Adrenal gland (tissue), 12 donors: ENCODE data around the gene PLEKHA6. TPM values are rescaled to one million over a fixed set of nuclear protein-coding genes. Genes with fewer than 3 reads are reported as not detected.

Source experiments
- DNase-seq, 7 donors: peaks; one replicate each; pipeline ENCODE4 v3.0.0-alpha.2; 2019 to 2020
- H3K27ac ChIP-seq, 5 donors: fragments of 200-600 bp; sonication (generic) in 4 of 5; 1 replicate in 3 of 5; 2 replicates in 2 of 5; pipeline versions ENCODE4 v1.5.1 to v1.8.0; 2016 to 2020; ENCODE audit warnings: mild to moderate bottlenecking in 1 of 5
- H3K27me3 ChIP-seq: fragments of 200-600 bp; 2 replicates; pipeline ENCODE4 v1.8.0; 2021
- H3K36me3 ChIP-seq, 2 donors: fragments of 200-600 bp; replicated peaks in 1 of 2; 1 replicate in 1 of 2; 2 replicates in 1 of 2; pipeline versions ENCODE4 v1.5.1 to v1.8.0; 2018 to 2022
- H3K4me1 ChIP-seq, 2 donors: fragments of 200-600 bp; replicated peaks in 1 of 2; 1 replicate in 1 of 2; 2 replicates in 1 of 2; pipeline versions ENCODE4 v1.5.1 to v1.8.0; 2018 to 2021
- H3K4me3 ChIP-seq, 4 donors: fragments of 200-600 bp; sonication (generic) in 3 of 4; one replicate each; pipeline ENCODE4 v1.5.1; 2016 to 2018
- H3K9me3 ChIP-seq, 3 donors: fragments of 200-600 bp; sonication (generic) in 1 of 3; replicated peaks in 1 of 3; 1 replicate in 2 of 3; 2 replicates in 1 of 3; pipeline versions ENCODE4 v1.5.1 to v1.8.0; 2016 to 2021
- CTCF ChIP-seq, 6 experiments: fragments of 450-650 bp in 4 of 6; fragments of 200-600 bp in 2 of 6; sonication (generic) in 1 of 6; IDR thresholded peaks; 1 replicate in 5 of 6; 2 replicates in 1 of 6; pipeline versions ENCODE4 v1.5.1 to v1.8.0; 2016 to 2021; ENCODE audit warnings: antibody characterized with exemption in 6 of 6, mild to moderate bottlenecking in 2 of 6, moderate library complexity in 1 of 6
- POLR2A ChIP-seq, 2 donors: fragments of 450-650 bp; IDR thresholded peaks; one replicate each; pipeline ENCODE4 v1.6.1; 2017; ENCODE audit warnings: antibody characterized with exemption in 2 of 2, mild to moderate bottlenecking in 2 of 2, moderate library complexity in 1 of 2
- WGBS, 4 donors: extraction: QIAGEN DNeasy Blood & Tissue Kit in 2 of 4; methylation state at CpG; one replicate each; pipeline versions ENCODE4 v1.1.5 to v1.1.7; 2013 to 2017; 5-methylcytosine and 5-hydroxymethylcytosine counted together
- intact Hi-C, 2 donors: fragments of 100-400 bp; cut with DNase I; formaldehyde crosslinking; loops; one replicate each; pipeline versions ENCODE4 v1.14.1 to v1.15.0; 2022 to 2023
- polyA plus RNA-seq, 3 donors: library from polyadenylated mRNA; stranded (reverse); fragments of 200-250 nt in 2 of 3; fragments of 350-450 nt in 1 of 3; fragmentation: Illumina TruSeq in 1 of 3; extraction: RNeasy Lipid Tissue Mini Kit (QIAGEN cat#74804) in 1 of 3; gene quantifications; one replicate each; pipeline ENCODE4 v1.2.3, GENCODE V29; 2013 to 2014
- total RNA-seq, 9 donors: library from RNA; depleted of rRNA in 4 of 9; stranded (reverse); fragments of >200 nt in 4 of 9; fragments of 120-200 nt in 1 of 9; fragmentation: NEBNext Ultra II Directional in 1 of 9; extraction: Animal tissue kit (Norgen Biotek cat#: 25700) in 1 of 9; gene quantifications; one replicate each; pipeline versions ENCODE4 v1.1.0 to v1.2.4, GENCODE V29; 2013 to 2023
- donor health status: healthy with polysubstance abuse.
- donor health status: Bipolar disorder and iron deficiency.
- donor health status: DM: yes; HTN: yes; CAD: no.
- donor health status: DM: no; HTN: no; CAD: no.
- donor health status: DM: no; HTN: no; CAD: no.
- donor health status: DM: yes; HTN: yes; CAD: no.

Gene PLEKHA6
- total and polyA plus RNA-seq, 12 donors: 2.2 to 13.8 (median 5.1) TPM

- Histone ChIP-seq H3K4me3 (no peak overlapping the region), H3K9me3 (no peaks in the 10 kb centered on the region), H3K27me3 (no peaks in the 10 kb centered on the region), H3K4me1 (peaks cover 0 to 5% of the 10 kb centered on the region in 2 donors), H3K27ac (no peak overlapping the region), H3K36me3 (no peaks in the 10 kb centered on the region)
- 83 to 91% (median 87%) methylated on average over 6 of the region's 6 CpGs for WGBS, 4 donors
- peak in 1 of 7 donors; percentile 29 for DNase-seq
- intact Hi-C loops: no loop called here
- TF ChIP-seq POLR2A (IDR thresholded peaks at IDR 0.05) (no peak), CTCF (IDR thresholded peaks at IDR 0.05) (no peak)
Measured at GRCh38 chr1:204344665-204345355, 14.9 kb downstream of the PLEKHA6 start.

- Histone ChIP-seq H3K36me3 (no peaks in the 10 kb centered on the region), H3K27me3 (no peaks in the 10 kb centered on the region), H3K4me1 (peaks cover 0 to 3% of the 10 kb centered on the region in 2 donors), H3K4me3 (no peak overlapping the region), H3K9me3 (no peaks in the 10 kb centered on the region), H3K27ac (no peak overlapping the region)
- intact Hi-C loops: no loop called here
- 57 to 84% (median 77%) methylated on average over 4 of the region's 4 CpGs for WGBS, 4 donors
- DNase-seq: no peak
- TF ChIP-seq CTCF (IDR thresholded peaks at IDR 0.05) (no peak), POLR2A (IDR thresholded peaks at IDR 0.05) (no peak)
Measured at GRCh38 chr1:204343802-204344201, 15.9 kb downstream of the PLEKHA6 start.

- Histone ChIP-seq H3K4me3 (no peak overlapping the region), H3K27ac (no peak overlapping the region), H3K36me3 (no peaks in the 10 kb centered on the region), H3K4me1 (no peaks in the 10 kb centered on the region), H3K9me3 (no peaks in the 10 kb centered on the region), H3K27me3 (no peaks in the 10 kb centered on the region)
- intact Hi-C loops: no loop called here
- no peak for DNase-seq
- no peak for TF ChIP-seq POLR2A (IDR thresholded peaks at IDR 0.05)
- no peak for TF ChIP-seq CTCF (IDR thresholded peaks at IDR 0.05)
- 85 to 90% (median 89%) methylated on average over 3 of the region's 3 CpGs for WGBS, 4 donors
Measured at GRCh38 chr1:204343247-204343646, 16.5 kb downstream of the PLEKHA6 start.

- no peaks in the 10 kb centered on the region for H3K36me3 ChIP-seq
- WGBS, 4 donors: 88 to 95% (median 91%) methylated on average over 2 of the region's 2 CpGs
- no peak for TF ChIP-seq CTCF (IDR thresholded peaks at IDR 0.05)
- no peak for TF ChIP-seq POLR2A (IDR thresholded peaks at IDR 0.05)
- DNase-seq: no peak
- no peak overlapping the region for H3K27ac ChIP-seq
- intact Hi-C loops: no loop called here
- no peaks in the 10 kb centered on the region for H3K27me3 ChIP-seq
- H3K4me3 ChIP-seq: no peak overlapping the region
- H3K4me1 ChIP-seq: no peaks in the 10 kb centered on the region
- no peaks in the 10 kb centered on the region for H3K9me3 ChIP-seq
Measured at GRCh38 chr1:204342310-204342709, 17.4 kb downstream of the PLEKHA6 start.
